Stimulated activated CD8-positive, alpha-beta memory T cell treated with anti-CD3 and anti-CD28 coated beads, Interleukin-7, amount 100 ng/mL, for 48 hours (primary cell): ENCODE measurements around the gene NEK10.

Source experiments
- DNase-seq, 2 donors: peaks; one replicate each; pipeline ENCODE4 v3.0.0-alpha.2; 2020; ENCODE audit warnings: low read depth in 1 of 2; ENCODE audit errors: extremely low read depth in 1 of 2

Gene NEK10

GRCh38 chr3:27254896-27255295 lies 114.3 kb downstream of the NEK10 start:
- no peak for DNase-seq

- no peak for DNase-seq
Measured at GRCh38 chr3:27253831-27254230, 115.4 kb downstream of the NEK10 start.

- DNase-seq = no peak
Measured at GRCh38 chr3:27253391-27253790, 115.8 kb downstream of the NEK10 start.

- no peak for DNase-seq
Measured at GRCh38 chr3:27252646-27253045, 116.5 kb downstream of the NEK10 start.

GRCh38 chr3:27244374-27244773 lies 124.8 kb downstream of the NEK10 start:
- no peak for DNase-seq

GRCh38 chr3:27239951-27240350 lies 129.2 kb downstream of the NEK10 start:
- no peak for DNase-seq

GRCh38 chr3:27228805-27229204 lies 140.4 kb downstream of the NEK10 start:
- DNase-seq = no peak

GRCh38 chr3:27224197-27224596 lies 145.0 kb downstream of the NEK10 start:
- no peak for DNase-seq

- DNase-seq = no peak
Measured at GRCh38 chr3:27221264-27221932, 147.8 kb downstream of the NEK10 start.

GRCh38 chr3:27220166-27220565 lies 149.0 kb downstream of the NEK10 start:
- no peak for DNase-seq

GRCh38 chr3:27219127-27219845 lies 149.9 kb downstream of the NEK10 start:
- DNase-seq = no peak

- no peak for DNase-seq
Measured at GRCh38 chr3:27216955-27217552, 152.1 kb downstream of the NEK10 start.

GRCh38 chr3:27216295-27216855 lies 152.8 kb downstream of the NEK10 start:
- DNase-seq = no peak

GRCh38 chr3:27213450-27213849 lies 155.7 kb downstream of the NEK10 start:
- no peak for DNase-seq

- DNase-seq = no peak
Measured at GRCh38 chr3:27209617-27210264, 159.4 kb downstream of the NEK10 start.

GRCh38 chr3:27208961-27209616 lies 160.1 kb downstream of the NEK10 start:
- DNase-seq = no peak

- no peak for DNase-seq
Measured at GRCh38 chr3:27202959-27203358, 166.2 kb downstream of the NEK10 start.

- no peak for DNase-seq
Measured at GRCh38 chr3:27201492-27201891, 167.7 kb downstream of the NEK10 start.

GRCh38 chr3:27200721-27201489 lies 168.3 kb downstream of the NEK10 start:
- no peak for DNase-seq

- DNase-seq = no peak
Measured at GRCh38 chr3:27194861-27195483, 174.2 kb downstream of the NEK10 start.
